NCI-H1105 treated with DMSO at 0.1 percent for 48 hours (cell line): Measurements from ENCODE around the gene CAMK4.

ENCODE experiments used
- DNase-seq: peaks from one replicate; lab custom pipeline; 2025; lab: John Stamatoyannopoulos, UW

Gene CAMK4

GRCh38 chr5:111223787-111224560, at the start of gene CAMK4:
TSS of gene CAMK4 (plus strand) at chr5:111224384. CDS start at chr5:111224484, 100 bp downstream.
- DNase-seq: peak; percentile 68

- DNase-seq: no peak
Observed at GRCh38 chr5:111183064-111183463, 41.1 kb upstream of the CAMK4 start.

- no peak for DNase-seq
Observed at GRCh38 chr5:111187079-111187478, 37.1 kb upstream of the CAMK4 start.

GRCh38 chr5:111194053-111194452, 30.1 kb upstream of the CAMK4 start:
- no peak for DNase-seq

GRCh38 chr5:111194925-111195324, 29.3 kb upstream of the CAMK4 start:
- no peak for DNase-seq

- DNase-seq: peak; percentile 5
Observed at GRCh38 chr5:111197523-111197922, 26.7 kb upstream of the CAMK4 start.

- DNase-seq: no peak
Observed at GRCh38 chr5:111198281-111198966, 25.8 kb upstream of the CAMK4 start.

- DNase-seq: no peak
Observed at GRCh38 chr5:111200828-111201227, 23.4 kb upstream of the CAMK4 start.

- DNase-seq: no peak
Observed at GRCh38 chr5:111201705-111202104, 22.5 kb upstream of the CAMK4 start.

GRCh38 chr5:111211341-111211740, 12.8 kb upstream of the CAMK4 start:
- no peak for DNase-seq

GRCh38 chr5:111214052-111214742, 10.0 kb upstream of the CAMK4 start:
- no peak for DNase-seq

- no peak for DNase-seq
Observed at GRCh38 chr5:111215971-111216370, 8.2 kb upstream of the CAMK4 start.

- DNase-seq: no peak
Observed at GRCh38 chr5:111221139-111221538, 3.0 kb upstream of the CAMK4 start.

GRCh38 chr5:111223101-111223786, 940 bp upstream of the CAMK4 start:
- no peak for DNase-seq

- no peak for DNase-seq
Observed at GRCh38 chr5:111224561-111225345, 569 bp downstream of the CAMK4 start.

GRCh38 chr5:111225926-111226325, 1.7 kb downstream of the CAMK4 start:
- DNase-seq: no peak

GRCh38 chr5:111226556-111226955, 2.4 kb downstream of the CAMK4 start:
- DNase-seq: no peak

GRCh38 chr5:111227226-111227782, 3.1 kb downstream of the CAMK4 start:
- DNase-seq: no peak

- peak; percentile 5 for DNase-seq
Observed at GRCh38 chr5:111227801-111228200, 3.6 kb downstream of the CAMK4 start.

- DNase-seq: no peak
Observed at GRCh38 chr5:111228520-111229220, 4.5 kb downstream of the CAMK4 start.
